GM12878 (cell line): Measurements from ENCODE around the gene VGLL4. TPM values are rescaled to one million over a fixed set of nuclear protein-coding genes. Genes with fewer than 3 reads are reported as not detected.

ENCODE experiments used
- ATAC-seq: fragments of 200-7000 bp; cut with Tn5 transposase; 3 replicates; pipeline ENCODE4 v1.9.1; 2020; ENCODE audit warnings: mild to moderate bottlenecking, moderate library complexity
- BruUV-seq: library from RNA; stranded (reverse); fragments of 400-500 nt; replicated peaks from 2 replicates; lab custom pipeline; 2021; lab: Mats Ljungman, UMichigan
- CTCF ChIA-PET: fragments of 300-600 bp; sonication (Branson Sonifier 250); formaldehyde crosslinking; extraction: SDS; loops from one replicate; lab custom pipeline; 2021; ENCODE audit warnings: inconsistent platforms; lab: Yijun Ruan, JAX
- POLR2A ChIA-PET: fragments of 350-600 bp; formaldehyde crosslinking; extraction: SDS; loops from one replicate; lab custom pipeline; 2021; ENCODE audit warnings: inconsistent platforms; lab: Charles Lee
- RAD21 ChIA-PET: fragments of 300-600 bp; sonication (Branson Sonifier 250); formaldehyde crosslinking; loops from one replicate; lab custom pipeline; 2023; ENCODE audit warnings: antibody characterized with exemption; ENCODE audit not compliant: unreplicated experiment; lab: Charles Lee
- SMC1A ChIA-PET: fragments of 300-600 bp; sonication (Branson Sonifier 250); formaldehyde crosslinking; loops from one replicate; lab custom pipeline; 2023; ENCODE audit not compliant: unreplicated experiment, uncharacterized antibody; lab: Charles Lee
- DNase-seq: peaks from one replicate; pipeline ENCODE4 v3.0.0-alpha.2; 2011; ENCODE audit warnings: low read depth, low spot score
- FAIRE-seq: peaks from 3 replicates; lab custom pipeline; 2011; peaks lifted over from hg19 to GRCh38; lab: Jason Lieb, UNC
- H2AFZ ChIP-seq: 2 replicates; pipeline ENCODE4 v1.6.0; 2011; ENCODE audit warnings: low read depth, low read length, control low read depth; ENCODE audit not compliant: control insufficient read depth
- H3K27ac ChIP-seq: 2 replicates; pipeline ENCODE4 v1.5.1; 2011; ENCODE audit warnings: control low read depth; ENCODE audit not compliant: control insufficient read depth, insufficient read depth
- H3K27me3 ChIP-seq, 2 experiments: replicated peaks in 1 of 2; 2 replicates each; pipeline versions ENCODE4 v1.6.0 to v1.6.1; 2011; ENCODE audit warnings: low read length in 1 of 2; ENCODE audit not compliant: control insufficient read depth in 2 of 2, insufficient read depth in 2 of 2
- H3K36me3 ChIP-seq, 2 experiments: 2 replicates each; pipeline ENCODE4 v1.5.1; 2011; ENCODE audit warnings: low read length in 1 of 2; ENCODE audit not compliant: control insufficient read depth in 2 of 2, insufficient read depth in 2 of 2
- H3K4me1 ChIP-seq: 2 replicates; pipeline ENCODE4 v1.6.1; 2011; ENCODE audit warnings: mild to moderate bottlenecking, low read length, moderate library complexity, mixed read lengths; ENCODE audit not compliant: control insufficient read depth, insufficient read depth
- H3K4me2 ChIP-seq: 2 replicates; pipeline ENCODE4 v1.6.0; 2011; ENCODE audit warnings: control low read depth; ENCODE audit not compliant: control insufficient read depth, insufficient read depth
- H3K4me3 ChIP-seq: fragments of 200-600 bp; sonication (generic); 2 replicates; pipeline ENCODE4 v1.5.1; 2016
- H3K79me2 ChIP-seq: 2 replicates; pipeline ENCODE4 v1.6.0; 2011; ENCODE audit warnings: low read length; ENCODE audit not compliant: control insufficient read depth, insufficient read depth
- H3K9ac ChIP-seq: 2 replicates; pipeline ENCODE4 v1.8.0; 2011; ENCODE audit warnings: low read length, control low read depth, mixed read lengths; ENCODE audit not compliant: control insufficient read depth, insufficient read depth
- H3K9me3 ChIP-seq: replicated peaks from 3 replicates; pipeline ENCODE4 v1.5.1; 2011; ENCODE audit warnings: mild to moderate bottlenecking, low read length; ENCODE audit not compliant: control insufficient read depth, insufficient read depth
- H4K20me1 ChIP-seq: 2 replicates; pipeline ENCODE4 v1.6.0; 2011; ENCODE audit not compliant: control insufficient read depth, insufficient read depth
- ASH2L ChIP-seq: fragments of 300-600, 200-600 bp; sonication (generic); IDR thresholded peaks from 2 replicates; pipeline ENCODE4 v1.6.1; 2017; ENCODE audit warnings: low read depth, mild to moderate bottlenecking, borderline replicate concordance
- CHD2 ChIP-seq: IDR thresholded peaks from 2 replicates; pipeline ENCODE4 v1.6.1; 2011; ENCODE audit warnings: low read depth, low read length, improper control_type of control experiment, borderline replicate concordance
- CREB1 ChIP-seq: IDR thresholded peaks from 2 replicates; pipeline ENCODE4 v1.6.1; 2012; ENCODE audit warnings: low read depth, mild to moderate bottlenecking, inconsistent platforms
- GABPA ChIP-seq: IDR thresholded peaks from 2 replicates; pipeline ENCODE4 v1.6.1; 2014; ENCODE audit warnings: antibody characterized with exemption, low read depth, mild to moderate bottlenecking, inconsistent platforms
- HDGF ChIP-seq: fragments of 450-650 bp; IDR thresholded peaks from 2 replicates; pipeline ENCODE4 v1.6.1; 2016; ENCODE audit warnings: antibody characterized with exemption
- HSF1 ChIP-seq: fragments of 150-350 bp; IDR thresholded peaks from 2 replicates; pipeline ENCODE4 v1.6.1; 2014; ENCODE audit warnings: mild to moderate bottlenecking, low read depth, low read length
- SIX5 ChIP-seq: IDR thresholded peaks from 2 replicates; pipeline ENCODE4 v1.6.1; 2011; ENCODE audit warnings: mild to moderate bottlenecking, low read depth, low read length, moderate library complexity; ENCODE audit not compliant: severe bottlenecking
- SP1 ChIP-seq: IDR thresholded peaks from one replicate; pipeline ENCODE4 v1.6.1; 2011; ENCODE audit warnings: low read depth, low read length
- WGBS: methylation state at CpG from one replicate; pipeline ENCODE4 v1.1.6; 2016; ENCODE audit warnings: low lambda C conversion rate; ENCODE audit not compliant: insufficient replicate concordance, insufficient coverage; ENCODE audit errors: missing lambda C conversion rate; 5-methylcytosine and 5-hydroxymethylcytosine counted together
- in situ Hi-C: fragments of 300-500 bp; cut with MboI; formaldehyde crosslinking; loops from 9 replicates; pipeline ENCODE4 v1.14.3; 2018; ENCODE audit warnings: mixed read lengths
- intact Hi-C: fragments of 100-400 bp; cut with micrococcal nuclease; formaldehyde crosslinking; loops from one replicate; pipeline ENCODE4 v1.14.2; 2022; ENCODE audit not compliant: unreplicated experiment
- polyA plus RNA-seq, 11 experiments: library from polyadenylated mRNA; depleted of rRNA in 4 of 11; unstranded in 6 of 11; stranded (reverse) in 5 of 11; fragments of >200 nt; fragmentation: Nextera tagmentation in 4 of 11; fragmentation: Illumina TruSeq in 1 of 11; extraction: Ambion mirVana in 4 of 11; extraction: Trizol in 1 of 11; gene quantifications; 1 replicate in 1 of 11; 2 replicates in 10 of 11; pipeline versions ENCODE4 v1.2.1 to v1.2.3, GENCODE V29; 2011 to 2016; ENCODE audit warnings: inconsistent platforms in 2 of 11, missing spikeins in 2 of 11, low read depth in 1 of 11
- total RNA-seq, 4 experiments: library from RNA; depleted of rRNA in 3 of 4; stranded (reverse); fragments of >200 nt in 3 of 4; fragmentation: Illumina TruSeq in 1 of 4; extraction: Trizol in 1 of 4; gene quantifications; 2 replicates each; pipeline versions ENCODE4 v1.2.1 to v1.2.3, GENCODE V29; 2013 to 2021
- TF ChIP-seq, protein P1 (sequence below): fragments of 150-350 bp; IDR thresholded peaks from 2 replicates; pipeline ENCODE4 v1.6.1; 2016; ENCODE audit warnings: low read depth, low read length
- TF ChIP-seq, protein P2 (sequence below): IDR thresholded peaks from 2 replicates; pipeline ENCODE4 v1.6.1; 2012; ENCODE audit warnings: low read depth, low read length, improper control_type of control experiment
- TF ChIP-seq, protein P3 (sequence below): IDR thresholded peaks from 2 replicates; pipeline ENCODE4 v1.6.1; 2012; ENCODE audit warnings: low read depth, low read length, improper control_type of control experiment

Gene VGLL4
- total and polyA plus RNA-seq, 10 of the 15 experiments (the other 5 are each of a cell fraction or from before 2014, with no cell fraction given), result 0.44 to 38.1 (median 16.1) TPM

DNA sequence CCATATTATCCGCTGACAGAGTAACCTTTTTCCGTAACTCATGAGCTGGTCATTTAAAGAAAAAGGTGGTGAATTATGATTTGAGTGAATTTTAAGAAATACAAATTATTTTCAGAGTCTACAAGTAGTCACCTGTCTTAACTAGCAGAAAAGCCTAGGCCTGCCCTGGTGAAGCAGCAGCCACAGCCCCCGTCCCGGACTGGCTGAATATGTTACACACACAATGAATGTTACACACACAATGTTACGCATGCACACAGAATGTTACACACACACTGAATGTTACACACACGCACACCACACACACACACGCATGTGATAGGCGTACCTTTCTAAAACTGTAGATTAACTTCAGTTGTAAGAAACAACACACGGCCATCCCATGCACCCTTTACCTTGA is 77.8 kb downstream of the VGLL4 start:
- Histone ChIP-seq H3K79me2 (peaks cover 1% of the 10 kb centered on the region), H3K27me3 (no peaks in the 10 kb centered on the region), H3K27ac (no peak overlapping the region), H3K9me3 (no peaks in the 10 kb centered on the region), H3K4me2 (no peak overlapping the region), H2AFZ (no peak overlapping the region), H3K4me3 (no peak overlapping the region), H3K9ac (no peak overlapping the region), H3K4me1 (no peaks in the 10 kb centered on the region), H4K20me1 (no peaks in the 10 kb centered on the region; the same call in 1 of the 2 replicates), H3K36me3 (peaks cover 14 to 22% of the 10 kb centered on the region in 2 experiments; a peak in 3 of 4 replicates)
- RAD21 ChIA-PET, result no interaction called here
- 97% methylated on average over 9 of the region's 9 CpGs for WGBS
- no TSS peak for BruUV-seq
- in situ Hi-C loops, result no loop called here
- CTCF ChIA-PET, result no interaction called here
- TF ChIP-seq CHD2, result no peak
- intact Hi-C loops, result no loop called here
- ATAC-seq (no peak), DNase-seq (no peak), FAIRE-seq (no peak)
- SMC1A ChIA-PET, result interaction anchor here (0.6 to 1.1 kb wide), 2 partner anchors 86 to 772 kb away, joined by 3 read pairs; no protein-coding TSS in a partner anchor
- POLR2A ChIA-PET, result no interaction called here

DNA sequence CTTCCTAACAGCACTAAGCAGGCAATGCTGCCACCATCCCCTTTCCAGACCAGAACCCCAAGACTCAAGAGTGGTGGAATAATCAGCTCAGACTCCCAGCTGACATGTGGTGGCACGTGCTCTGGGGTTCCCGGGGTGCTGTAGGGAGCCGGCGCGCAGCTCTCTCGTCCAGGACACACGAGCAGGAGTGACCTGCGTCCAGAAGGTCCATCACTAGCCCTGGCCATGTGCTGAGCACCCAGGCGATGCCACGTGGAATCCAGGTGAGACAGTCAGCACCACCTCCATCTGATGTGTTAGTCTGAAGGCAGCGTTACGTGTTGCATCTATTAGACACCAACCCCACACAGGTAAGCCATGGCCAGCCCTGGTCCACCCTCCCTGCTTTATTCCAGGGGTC is 78.2 kb downstream of the VGLL4 start:
- Histone ChIP-seq H3K4me3 (no peak overlapping the region), H3K4me1 (no peaks in the 10 kb centered on the region), H3K36me3 (peaks cover 11 to 25% of the 10 kb centered on the region in 2 experiments; a peak in 3 of 4 replicates), H2AFZ (no peak overlapping the region), H3K9me3 (no peaks in the 10 kb centered on the region), H3K27me3 (no peaks in the 10 kb centered on the region), H3K4me2 (no peak overlapping the region), H3K79me2 (peaks cover 1% of the 10 kb centered on the region), H4K20me1 (no peaks in the 10 kb centered on the region; the same call in 1 of the 2 replicates), H3K9ac (no peak overlapping the region), H3K27ac (no peak overlapping the region)
- no peak for FAIRE-seq
- ChIA-PET SMC1A (interaction anchor here (0.6 kb wide), 1 partner anchor 773 kb away, joined by 3 read pairs; no protein-coding TSS in a partner anchor), POLR2A (no interaction called here), CTCF (no interaction called here), RAD21 (no interaction called here)
- intact Hi-C loops (no loop called here), in situ Hi-C loops (no loop called here)
- WGBS, result 89% methylated on average over 12 of the region's 12 CpGs
- ATAC-seq, result no peak
- DNase-seq, result no peak
- BruUV-seq, result no TSS peak
- no peak for TF ChIP-seq HDGF
- no peak for TF ChIP-seq SP1
- no peak for TF ChIP-seq GABPA
- TF ChIP-seq ASH2L, result no peak
- TF ChIP-seq, protein P1, sequence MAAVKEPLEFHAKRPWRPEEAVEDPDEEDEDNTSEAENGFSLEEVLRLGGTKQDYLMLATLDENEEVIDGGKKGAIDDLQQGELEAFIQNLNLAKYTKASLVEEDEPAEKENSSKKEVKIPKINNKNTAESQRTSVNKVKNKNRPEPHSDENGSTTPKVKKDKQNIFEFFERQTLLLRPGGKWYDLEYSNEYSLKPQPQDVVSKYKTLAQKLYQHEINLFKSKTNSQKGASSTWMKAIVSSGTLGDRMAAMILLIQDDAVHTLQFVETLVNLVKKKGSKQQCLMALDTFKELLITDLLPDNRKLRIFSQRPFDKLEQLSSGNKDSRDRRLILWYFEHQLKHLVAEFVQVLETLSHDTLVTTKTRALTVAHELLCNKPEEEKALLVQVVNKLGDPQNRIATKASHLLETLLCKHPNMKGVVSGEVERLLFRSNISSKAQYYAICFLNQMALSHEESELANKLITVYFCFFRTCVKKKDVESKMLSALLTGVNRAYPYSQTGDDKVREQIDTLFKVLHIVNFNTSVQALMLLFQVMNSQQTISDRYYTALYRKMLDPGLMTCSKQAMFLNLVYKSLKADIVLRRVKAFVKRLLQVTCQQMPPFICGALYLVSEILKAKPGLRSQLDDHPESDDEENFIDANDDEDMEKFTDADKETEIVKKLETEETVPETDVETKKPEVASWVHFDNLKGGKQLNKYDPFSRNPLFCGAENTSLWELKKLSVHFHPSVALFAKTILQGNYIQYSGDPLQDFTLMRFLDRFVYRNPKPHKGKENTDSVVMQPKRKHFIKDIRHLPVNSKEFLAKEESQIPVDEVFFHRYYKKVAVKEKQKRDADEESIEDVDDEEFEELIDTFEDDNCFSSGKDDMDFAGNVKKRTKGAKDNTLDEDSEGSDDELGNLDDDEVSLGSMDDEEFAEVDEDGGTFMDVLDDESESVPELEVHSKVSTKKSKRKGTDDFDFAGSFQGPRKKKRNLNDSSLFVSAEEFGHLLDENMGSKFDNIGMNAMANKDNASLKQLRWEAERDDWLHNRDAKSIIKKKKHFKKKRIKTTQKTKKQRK, result no peak
- TF ChIP-seq, protein P2, sequence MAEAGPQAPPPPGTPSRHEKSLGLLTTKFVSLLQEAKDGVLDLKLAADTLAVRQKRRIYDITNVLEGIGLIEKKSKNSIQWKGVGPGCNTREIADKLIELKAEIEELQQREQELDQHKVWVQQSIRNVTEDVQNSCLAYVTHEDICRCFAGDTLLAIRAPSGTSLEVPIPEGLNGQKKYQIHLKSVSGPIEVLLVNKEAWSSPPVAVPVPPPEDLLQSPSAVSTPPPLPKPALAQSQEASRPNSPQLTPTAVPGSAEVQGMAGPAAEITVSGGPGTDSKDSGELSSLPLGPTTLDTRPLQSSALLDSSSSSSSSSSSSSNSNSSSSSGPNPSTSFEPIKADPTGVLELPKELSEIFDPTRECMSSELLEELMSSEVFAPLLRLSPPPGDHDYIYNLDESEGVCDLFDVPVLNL, result no peak
- no peak for TF ChIP-seq SIX5
- no peak for TF ChIP-seq HSF1
- TF ChIP-seq, protein P3, sequence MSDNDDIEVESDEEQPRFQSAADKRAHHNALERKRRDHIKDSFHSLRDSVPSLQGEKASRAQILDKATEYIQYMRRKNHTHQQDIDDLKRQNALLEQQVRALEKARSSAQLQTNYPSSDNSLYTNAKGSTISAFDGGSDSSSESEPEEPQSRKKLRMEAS, result no peak
- TF ChIP-seq CREB1, result no peak
